ENCODE results near the gene PIGB.

- TF ChIP-seq CTCF (conservative IDR thresholded peaks at IDR 0.05; ENCODE audit: low read length) (no peak), EZH2phosphoT487 (IDR thresholded peaks at IDR 0.05; ENCODE audit: borderline replicate concordance, low read depth, low read length) (no peak)
Measured at GRCh38 chr15:55372701-55373440, 53.8 kb downstream of the PIGB start.
